HG03159 (cell line): Measurements from ENCODE around the gene KCNJ6.
"Not testable (repeated sequence)": the region's sequence is repeated elsewhere in the genome, so short reads cannot be mapped to it uniquely, and the experiment has no call there.

Experiments
- ATAC-seq: cut with Tn5 transposase; IDR thresholded peaks from one replicate; pipeline ENCODE4 v1.9.1; 2021; ENCODE audit warnings: mild to moderate bottlenecking, moderate library complexity; ENCODE audit not compliant: unreplicated experiment

Gene KCNJ6

DNA sequence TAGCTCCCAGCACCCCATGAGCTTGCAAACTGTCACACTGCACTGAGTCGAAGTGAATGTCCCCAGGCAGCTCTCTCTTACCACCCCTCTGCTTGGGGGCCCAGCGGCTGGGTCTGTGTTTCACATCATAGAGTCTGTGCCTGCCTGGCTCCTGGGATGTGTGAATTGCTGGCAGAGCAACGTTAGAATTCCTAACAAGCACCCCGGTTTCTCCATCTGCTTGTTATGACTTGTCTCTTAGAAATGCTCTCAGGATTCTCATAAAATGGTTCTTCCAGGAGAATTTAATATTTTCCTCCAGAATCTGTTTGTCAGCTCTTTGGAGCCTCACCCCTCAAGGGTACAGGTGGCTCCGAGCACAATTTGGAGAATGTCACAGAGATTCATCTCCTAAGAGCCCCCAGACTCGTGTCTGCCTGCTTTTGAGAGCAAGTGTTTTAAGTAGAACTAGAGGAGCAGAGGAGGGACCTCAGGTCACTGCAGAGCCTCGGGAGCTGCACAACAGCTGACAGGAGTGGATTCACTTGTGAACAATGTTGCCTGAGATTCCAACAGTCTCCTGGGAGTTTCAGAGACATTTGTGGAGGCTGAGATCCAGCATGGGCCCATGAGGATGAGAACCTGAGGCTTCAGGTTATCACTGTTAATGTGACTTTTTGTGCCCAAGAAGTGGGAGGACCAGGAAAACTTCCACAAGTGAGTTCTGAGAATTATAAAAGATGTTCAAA is 131.5 kb downstream of the KCNJ6 start:
- no peak for ATAC-seq

GRCh38 chr21:37783016-37783415 is 133.2 kb downstream of the KCNJ6 start:
- no peak for ATAC-seq

DNA sequence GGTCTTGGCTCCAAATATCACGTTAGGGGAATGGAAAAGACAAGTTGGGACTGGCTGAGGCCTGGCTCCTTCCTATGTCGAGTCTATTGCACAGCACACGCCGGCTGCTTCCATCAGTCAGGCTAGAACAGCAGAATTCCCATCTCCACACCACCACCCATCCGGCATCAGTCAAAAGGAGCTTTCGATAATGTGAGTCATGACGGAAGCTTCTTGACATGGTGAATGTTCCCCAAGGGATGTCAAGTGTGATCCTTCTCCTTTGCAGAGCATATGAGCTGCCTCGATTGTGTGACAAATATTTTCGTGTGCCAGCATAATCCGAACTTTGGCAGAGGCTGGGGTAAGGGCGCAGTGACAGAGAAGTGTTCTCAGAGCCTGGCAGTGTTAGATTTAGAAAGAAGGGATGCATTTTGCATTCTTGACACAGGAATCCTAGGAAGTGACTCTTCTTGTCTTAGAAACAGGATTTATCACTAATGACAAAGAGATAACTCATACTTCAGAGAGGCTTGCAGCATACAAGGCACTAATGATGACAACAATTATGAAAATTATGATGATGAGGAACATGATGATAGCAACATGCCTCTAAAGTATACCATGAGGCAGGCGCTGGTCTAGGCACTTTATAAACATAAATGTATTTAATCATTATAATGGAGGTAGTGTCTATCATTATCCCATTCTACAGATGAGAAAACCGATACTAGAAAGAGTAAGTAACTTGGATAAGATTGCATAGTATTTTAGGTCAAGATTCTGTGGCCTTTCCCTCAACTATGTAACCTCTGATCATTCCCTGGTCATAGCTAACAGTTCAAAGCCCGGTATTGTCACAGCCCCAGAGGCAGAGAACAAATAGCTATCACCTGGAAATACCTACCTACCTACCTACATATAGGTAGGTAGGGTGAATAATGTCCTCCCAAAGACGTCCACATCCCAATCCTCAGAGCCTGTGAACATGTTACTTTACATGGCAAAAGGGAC is 135.0 kb downstream of the KCNJ6 start:
- no peak for ATAC-seq

DNA sequence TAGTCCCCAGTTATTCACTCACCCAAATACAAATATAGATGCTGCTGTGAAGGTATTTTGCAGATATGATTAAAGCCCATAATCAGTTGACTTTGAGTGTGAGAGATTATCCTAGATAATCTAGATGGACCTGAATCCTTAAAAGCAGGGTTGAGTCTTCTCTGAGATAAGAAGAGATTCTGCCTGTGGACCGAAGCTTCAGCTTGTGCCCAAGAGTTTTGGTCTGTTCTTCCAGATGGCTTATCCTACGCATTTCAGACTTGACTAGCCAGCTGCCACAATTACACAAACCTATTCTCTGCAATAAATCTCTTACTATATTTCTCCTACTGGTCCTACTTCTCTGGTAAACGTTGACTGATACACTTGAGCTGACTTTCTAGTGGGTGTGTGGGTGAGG is 145.1 kb downstream of the KCNJ6 start:
- no peak for ATAC-seq

DNA sequence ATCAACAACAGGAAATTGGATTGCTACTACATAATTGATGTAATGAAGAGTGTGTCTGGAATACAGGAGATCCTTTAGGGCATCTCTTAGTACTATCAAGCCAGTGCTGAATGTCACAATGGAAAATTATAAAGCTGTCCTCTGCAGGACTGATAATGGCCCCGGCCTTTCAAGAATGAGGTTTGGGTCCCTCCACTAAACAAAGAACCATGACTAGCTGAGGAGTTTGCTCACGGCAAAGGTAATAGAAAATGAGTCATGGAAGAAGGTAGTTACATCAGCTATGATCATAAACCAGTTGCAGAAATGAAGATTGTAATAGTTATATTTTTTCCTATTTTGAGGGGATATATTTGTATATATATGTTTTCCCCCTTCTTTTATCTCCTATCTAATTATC is 145.8 kb downstream of the KCNJ6 start:
- no peak for ATAC-seq

DNA sequence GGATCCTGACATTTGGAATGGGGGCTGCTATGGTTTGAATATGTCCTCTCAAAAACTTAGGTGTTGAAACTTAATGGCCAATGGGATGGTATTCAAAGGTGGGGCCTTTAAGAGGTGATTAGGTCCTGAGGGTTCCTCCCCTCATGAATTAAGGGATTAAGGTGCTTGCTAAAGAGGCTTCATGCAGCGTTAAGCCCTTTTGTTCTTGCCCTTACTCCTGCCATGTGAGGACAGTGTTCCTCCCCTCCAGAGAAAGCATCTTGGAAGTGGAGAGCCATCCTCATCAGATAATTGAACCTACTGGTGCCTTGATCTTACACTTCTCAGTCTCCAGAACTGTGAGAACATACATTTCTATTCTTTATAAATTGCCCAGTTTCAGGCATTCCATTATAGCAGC is 146.6 kb downstream of the KCNJ6 start:
- no peak for ATAC-seq

DNA sequence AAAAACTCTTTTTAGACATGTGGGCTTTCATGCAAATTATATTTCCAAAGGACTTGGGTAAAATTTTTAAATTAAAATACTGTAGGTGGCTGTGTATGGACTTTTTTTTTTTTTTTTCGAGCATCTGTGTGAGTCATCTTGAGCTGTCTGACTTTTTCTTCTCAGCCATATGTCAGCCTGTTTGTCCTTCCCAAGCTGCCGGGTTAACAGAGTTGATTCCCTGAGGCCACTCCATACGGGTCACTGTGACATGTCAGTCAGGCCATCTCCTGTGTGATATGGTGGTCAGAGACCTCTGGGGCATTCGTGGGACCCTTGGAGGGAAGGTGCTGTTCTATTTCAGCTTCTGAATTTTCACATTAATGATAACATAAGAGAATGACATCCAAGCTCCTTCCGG is 148.3 kb downstream of the KCNJ6 start:
- no peak for ATAC-seq

DNA sequence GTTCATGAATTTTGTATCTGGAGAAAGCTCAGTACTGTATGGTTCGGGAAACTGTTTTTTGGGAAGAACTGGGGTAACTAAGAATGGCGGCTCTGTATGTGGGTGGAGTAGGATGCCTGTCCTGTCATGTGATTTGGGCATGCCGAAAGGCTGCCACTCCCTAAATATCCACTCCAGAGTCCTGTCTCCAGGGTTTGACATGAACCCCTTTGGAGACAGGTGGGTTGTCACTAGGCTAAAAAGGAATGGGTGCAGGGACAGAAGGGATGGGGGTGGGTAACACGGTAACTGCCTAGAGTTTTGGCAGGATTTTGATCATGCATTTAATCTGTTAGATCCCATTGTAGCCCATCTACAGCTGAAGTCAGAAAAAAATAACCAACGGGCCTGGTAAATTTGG is 150.1 kb downstream of the KCNJ6 start:
- no peak for ATAC-seq

GRCh38 chr21:37765221-37765900 is 150.9 kb downstream of the KCNJ6 start:
- ATAC-seq: no peak

GRCh38 chr21:37764691-37765090 is 151.6 kb downstream of the KCNJ6 start:
- no peak for ATAC-seq

DNA sequence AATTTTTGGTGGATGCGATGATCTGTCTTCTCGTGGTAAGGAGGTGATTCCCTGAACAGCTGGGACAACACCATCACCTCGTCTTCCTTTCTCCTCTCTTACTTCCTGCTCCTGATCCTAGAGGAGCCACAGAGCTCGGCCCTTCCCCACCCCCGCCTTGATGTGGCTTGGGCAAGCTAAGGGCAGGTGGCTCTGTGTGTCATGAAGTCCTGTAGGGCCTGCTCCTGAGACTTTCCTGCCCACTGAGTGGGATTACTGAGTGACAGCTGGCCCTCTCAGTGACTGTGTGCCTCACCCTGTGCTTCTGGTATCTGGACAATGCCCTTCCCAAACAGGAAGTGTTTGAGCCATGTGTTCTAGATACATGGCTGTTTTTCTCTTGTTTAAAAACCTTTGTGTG is 153.0 kb downstream of the KCNJ6 start:
- ATAC-seq: no peak

GRCh38 chr21:37762606-37763005 is 153.7 kb downstream of the KCNJ6 start:
- ATAC-seq: no peak

GRCh38 chr21:37761406-37761805 is 154.9 kb downstream of the KCNJ6 start:
- ATAC-seq: not testable (repeated sequence)

- no peak for ATAC-seq
Observed at GRCh38 chr21:37759777-37760176, 156.5 kb downstream of the KCNJ6 start.

GRCh38 chr21:37758982-37759381 is 157.3 kb downstream of the KCNJ6 start:
- ATAC-seq: no peak

DNA sequence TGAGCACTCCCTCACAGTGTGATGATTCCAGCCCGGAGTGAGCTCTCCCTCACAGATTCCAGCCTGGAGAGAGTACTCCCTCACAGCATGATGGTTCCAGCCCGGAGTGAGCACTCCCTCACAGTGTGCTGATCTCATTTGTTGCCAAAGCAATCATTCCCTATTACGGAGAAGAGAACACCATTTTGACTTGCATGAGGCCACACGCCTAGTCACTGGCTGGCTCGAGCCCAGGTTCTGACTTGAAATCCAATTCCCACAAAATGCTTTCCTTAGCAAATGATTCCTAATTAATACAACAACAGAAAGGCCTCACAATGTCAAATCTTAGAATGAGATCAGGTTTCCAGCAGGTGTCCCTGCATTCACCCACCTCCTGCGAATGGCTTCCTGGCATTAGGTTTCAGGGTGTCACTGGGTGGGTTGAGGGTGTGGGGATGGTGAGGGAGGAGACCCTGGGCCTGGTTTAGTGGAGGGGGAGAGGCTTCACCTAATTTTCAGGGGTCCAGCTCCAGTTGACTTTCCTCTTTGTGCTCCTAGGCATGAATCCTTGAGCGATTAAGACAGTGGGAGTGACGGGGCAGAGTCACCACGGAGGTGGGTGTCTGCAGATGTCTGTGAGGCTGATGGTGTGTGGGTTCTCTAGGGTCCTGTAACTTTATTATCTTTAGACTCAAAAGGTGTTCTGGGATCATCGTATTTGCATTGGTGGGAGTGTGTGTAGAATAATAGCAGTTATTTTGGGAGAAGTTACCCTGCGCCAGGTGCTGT is 158.5 kb downstream of the KCNJ6 start:
- no peak for ATAC-seq

GRCh38 chr21:37753122-37753599 is 163.1 kb downstream of the KCNJ6 start:
- ATAC-seq: no peak

DNA sequence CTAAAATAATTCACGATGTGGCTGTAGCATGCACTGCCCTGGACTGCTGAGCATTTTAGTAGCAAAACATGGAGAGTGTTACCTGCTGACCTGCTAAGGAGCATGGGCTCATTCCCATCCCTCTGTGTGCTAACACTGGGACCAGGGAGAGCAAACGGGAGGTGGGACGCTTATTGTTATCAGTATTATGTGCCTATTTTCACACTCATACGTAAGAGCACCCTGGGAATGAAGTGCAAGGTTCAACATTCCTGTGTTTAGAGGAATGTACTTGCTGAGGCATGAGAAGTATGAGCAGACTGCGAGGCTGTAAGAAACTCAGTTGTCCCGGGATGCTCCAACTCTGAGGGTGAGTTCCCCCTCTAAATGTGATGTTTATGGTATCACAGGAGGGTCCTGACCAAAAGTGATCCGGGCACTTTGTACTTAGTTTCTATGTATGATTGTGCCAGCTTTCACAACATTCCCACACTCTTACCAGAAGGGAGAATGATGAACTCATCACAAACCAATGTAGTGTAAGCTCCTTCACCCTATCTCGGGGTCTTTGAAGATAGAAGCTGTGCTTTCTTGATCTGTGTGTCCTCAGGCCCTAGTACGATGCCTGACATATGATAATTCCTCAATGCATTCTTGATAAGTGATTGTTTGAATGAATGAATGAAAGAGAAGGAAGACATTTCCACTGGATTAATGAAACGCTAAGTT is 164.8 kb downstream of the KCNJ6 start:
- no peak for ATAC-seq

DNA sequence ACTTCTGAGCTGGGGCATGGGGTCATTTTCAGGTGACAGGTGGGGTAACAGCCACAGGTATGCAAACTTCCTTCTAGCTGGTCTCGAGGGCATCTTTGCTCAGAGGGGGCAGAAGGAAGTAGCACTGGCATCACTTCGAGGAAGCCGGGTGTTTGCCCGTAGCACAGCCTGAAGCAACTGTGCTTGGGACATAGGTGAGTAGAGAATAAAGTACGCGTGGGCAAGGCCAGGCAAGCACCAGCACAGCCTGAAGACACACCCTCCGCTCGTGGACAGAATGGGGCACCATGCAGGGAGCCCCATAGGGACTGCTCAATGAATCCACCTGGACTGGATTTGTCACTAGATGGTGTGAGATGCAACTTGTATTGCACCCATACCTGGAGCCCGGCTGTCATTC is 167.1 kb downstream of the KCNJ6 start:
- no peak for ATAC-seq

GRCh38 chr21:37748351-37748750 is 167.9 kb downstream of the KCNJ6 start:
- ATAC-seq: no peak
